GM12875 (cell line): ENCODE measurements around the gene NPBWR2.

Experiments
- H3K4me3 ChIP-seq: one replicate; pipeline ENCODE4 v1.5.1; 2011; ENCODE audit warnings: low read depth, low read length, control low read depth
- CTCF ChIP-seq: IDR thresholded peaks from 2 replicates; pipeline ENCODE4 v1.5.1; 2011; ENCODE audit warnings: low read depth, mild to moderate bottlenecking, control low read depth, inconsistent platforms, low read length, moderate library complexity, borderline replicate concordance; ENCODE audit not compliant: insufficient read depth

Gene NPBWR2

GRCh38 chr20:64080013-64080812, 27.2 kb downstream of the NPBWR2 start, which contains the start of gene OPRL1:
TSS of gene OPRL1 (plus strand) at chr20:64080082. CDS start at chr20:64092721, 12,639 bp downstream.
- no peak for TF ChIP-seq CTCF
- H3K4me3 ChIP-seq, result peak within 1 kb of the TSS; percentile 71

GRCh38 chr20:64079273-64080012, 27.9 kb downstream of the NPBWR2 start, which contains the start of gene RGS19:
TSS of gene RGS19 (minus strand) at chr20:64079518. CDS start at chr20:64076886, 2,632 bp downstream.
- H3K4me3 ChIP-seq, result peak within 1 kb of the TSS; percentile 71
- TF ChIP-seq CTCF, result no peak

GRCh38 chr20:64078934-64079272, 28.5 kb downstream of the NPBWR2 start:
- H3K4me3 ChIP-seq, result peak overlapping the region; percentile 71
- no peak for TF ChIP-seq CTCF

GRCh38 chr20:64077876-64078551, 29.4 kb downstream of the NPBWR2 start:
- TF ChIP-seq CTCF, result no peak
- peak overlapping the region; percentile 71 for H3K4me3 ChIP-seq

- no peak for TF ChIP-seq CTCF
- peak overlapping the region; percentile 71 for H3K4me3 ChIP-seq
These were observed 29.9 kb downstream of the NPBWR2 start for GRCh38 chr20:64077541-64077875.

GRCh38 chr20:64077094-64077493, 30.3 kb downstream of the NPBWR2 start:
- H3K4me3 ChIP-seq, result peak overlapping the region; percentile 71
- TF ChIP-seq CTCF, result no peak
